ENCODE data around the gene MICAL1.

MICAL1 gene

DNA sequence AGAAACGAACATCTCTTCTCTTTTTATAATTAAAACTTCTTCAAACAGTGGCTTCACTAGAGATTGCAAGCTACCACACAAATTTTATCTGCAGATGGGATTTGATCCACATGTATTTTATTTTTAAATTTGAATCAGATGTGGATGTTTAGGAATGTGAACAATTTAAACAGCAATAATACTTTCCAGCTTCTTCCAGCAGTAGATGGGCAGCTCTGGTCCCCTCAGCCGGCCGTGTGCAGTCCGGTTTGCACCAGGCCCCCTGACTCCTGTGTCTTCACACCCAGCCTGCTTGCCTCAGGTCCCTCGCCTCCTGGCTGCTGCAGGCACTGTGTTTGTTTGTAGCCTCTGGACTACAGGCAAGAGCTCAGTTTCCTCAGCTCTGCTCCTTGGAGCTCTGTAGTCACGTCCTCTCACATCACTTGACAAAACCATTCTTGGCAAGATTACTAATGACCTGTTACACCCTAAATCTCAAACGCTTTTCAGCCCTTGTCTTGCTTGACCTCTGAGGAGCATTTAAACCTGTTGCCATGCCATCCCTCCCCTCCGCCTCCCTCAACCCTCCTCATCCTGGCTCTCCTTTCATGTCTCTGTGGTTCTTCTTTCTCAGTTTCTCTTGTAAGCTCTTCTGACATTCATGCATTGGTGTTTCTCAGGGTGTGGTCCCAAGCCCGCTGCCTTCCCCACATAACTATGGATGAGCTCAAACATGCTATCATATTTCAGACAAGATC is 40.6 kb upstream of the MICAL1 start:
- Histone ChIP-seq H3K27ac (ENCODE audit: extremely low read depth, low read depth, low read length) (no peak overlapping the region), H3K4me1 (ENCODE audit: control insufficient read depth, insufficient read depth, low read length) (peaks cover 7% of the 10 kb centered on the region), H3K36me3 (ENCODE audit: control insufficient read depth in 2 of 2, insufficient read depth in 1 of 2, low read length in 2 of 2) (no peaks in the 10 kb centered on the region), H3K4me3 (ENCODE audit: low read depth, low read length) (no peak overlapping the region), H3K9me3 (ENCODE audit: control insufficient read depth, insufficient read depth, low read depth, low read length) (no peaks in the 10 kb centered on the region)
- ChIA-PET CTCF (interaction anchor here (0.7 to 0.9 kb wide), 2 partner anchors 9 to 705 kb away, joined by 3 to 4 read pairs; no protein-coding TSS in a partner anchor), POLR2A (interaction anchor here (0.5 kb wide), 1 partner anchor 283 kb away, joined by 3 read pairs; no protein-coding TSS in a partner anchor)
- no peak for TF ChIP-seq ZNF785 (tag by site-specific recombination; IDR thresholded peaks at IDR 0.05)
- peak; percentile 58 for TF ChIP-seq SCRT2 (tag by site-specific recombination; IDR thresholded peaks at IDR 0.05)

- ChIA-PET CTCF (no interaction called here), POLR2A (no interaction called here)
- TF ChIP-seq ZNF133 (tag by site-specific recombination; IDR thresholded peaks at IDR 0.05) (no peak), KLF8 (tag by site-specific recombination; IDR thresholded peaks at IDR 0.05) (no peak), ZNF169 (tag by site-specific recombination; IDR thresholded peaks at IDR 0.05) (no peak), KLF9 (tag by site-specific recombination; IDR thresholded peaks at IDR 0.05; ENCODE audit: low read depth) (no peak), ZNF214 (tag by site-specific recombination; IDR thresholded peaks at IDR 0.05; ENCODE audit: borderline replicate concordance) (no peak), HOXD13 (CRISPR knock-in tag; IDR thresholded peaks at IDR 0.05; ENCODE audit: borderline replicate concordance) (no peak), ZNF488 (tag by site-specific recombination; IDR thresholded peaks at IDR 0.05) (no peak), ZSCAN16 (tag by site-specific recombination; IDR thresholded peaks at IDR 0.05) (no peak), ZSCAN30 (tag by site-specific recombination; IDR thresholded peaks at IDR 0.05) (no peak), ZNF362 (tag by site-specific recombination; IDR thresholded peaks at IDR 0.05) (no peak), ZFP69B (tag by site-specific recombination; IDR thresholded peaks at IDR 0.05) (no peak), ZNF747 (tag by site-specific recombination; IDR thresholded peaks at IDR 0.05) (no peak), PRDM1 (tag by site-specific recombination; IDR thresholded peaks at IDR 0.05) (no peak), ZNF776 (tag by site-specific recombination; IDR thresholded peaks at IDR 0.05; ENCODE audit: borderline replicate concordance) (no peak), ZIC2 (tag by site-specific recombination; IDR thresholded peaks at IDR 0.05) (no peak), OVOL3 (tag by site-specific recombination; IDR thresholded peaks at IDR 0.05) (no peak), ZNF621 (tag by site-specific recombination; IDR thresholded peaks at IDR 0.05) (no peak)
- TF ChIP-seq, protein P1, sequence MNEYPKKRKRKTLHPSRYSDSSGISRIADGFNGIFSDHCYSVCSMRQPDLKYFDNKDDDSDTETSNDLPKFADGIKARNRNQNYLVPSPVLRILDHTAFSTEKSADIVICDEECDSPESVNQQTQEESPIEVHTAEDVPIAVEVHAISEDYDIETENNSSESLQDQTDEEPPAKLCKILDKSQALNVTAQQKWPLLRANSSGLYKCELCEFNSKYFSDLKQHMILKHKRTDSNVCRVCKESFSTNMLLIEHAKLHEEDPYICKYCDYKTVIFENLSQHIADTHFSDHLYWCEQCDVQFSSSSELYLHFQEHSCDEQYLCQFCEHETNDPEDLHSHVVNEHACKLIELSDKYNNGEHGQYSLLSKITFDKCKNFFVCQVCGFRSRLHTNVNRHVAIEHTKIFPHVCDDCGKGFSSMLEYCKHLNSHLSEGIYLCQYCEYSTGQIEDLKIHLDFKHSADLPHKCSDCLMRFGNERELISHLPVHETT (tag by site-specific recombination; IDR thresholded peaks at IDR 0.05) = no peak
- TF ChIP-seq, protein P2, sequence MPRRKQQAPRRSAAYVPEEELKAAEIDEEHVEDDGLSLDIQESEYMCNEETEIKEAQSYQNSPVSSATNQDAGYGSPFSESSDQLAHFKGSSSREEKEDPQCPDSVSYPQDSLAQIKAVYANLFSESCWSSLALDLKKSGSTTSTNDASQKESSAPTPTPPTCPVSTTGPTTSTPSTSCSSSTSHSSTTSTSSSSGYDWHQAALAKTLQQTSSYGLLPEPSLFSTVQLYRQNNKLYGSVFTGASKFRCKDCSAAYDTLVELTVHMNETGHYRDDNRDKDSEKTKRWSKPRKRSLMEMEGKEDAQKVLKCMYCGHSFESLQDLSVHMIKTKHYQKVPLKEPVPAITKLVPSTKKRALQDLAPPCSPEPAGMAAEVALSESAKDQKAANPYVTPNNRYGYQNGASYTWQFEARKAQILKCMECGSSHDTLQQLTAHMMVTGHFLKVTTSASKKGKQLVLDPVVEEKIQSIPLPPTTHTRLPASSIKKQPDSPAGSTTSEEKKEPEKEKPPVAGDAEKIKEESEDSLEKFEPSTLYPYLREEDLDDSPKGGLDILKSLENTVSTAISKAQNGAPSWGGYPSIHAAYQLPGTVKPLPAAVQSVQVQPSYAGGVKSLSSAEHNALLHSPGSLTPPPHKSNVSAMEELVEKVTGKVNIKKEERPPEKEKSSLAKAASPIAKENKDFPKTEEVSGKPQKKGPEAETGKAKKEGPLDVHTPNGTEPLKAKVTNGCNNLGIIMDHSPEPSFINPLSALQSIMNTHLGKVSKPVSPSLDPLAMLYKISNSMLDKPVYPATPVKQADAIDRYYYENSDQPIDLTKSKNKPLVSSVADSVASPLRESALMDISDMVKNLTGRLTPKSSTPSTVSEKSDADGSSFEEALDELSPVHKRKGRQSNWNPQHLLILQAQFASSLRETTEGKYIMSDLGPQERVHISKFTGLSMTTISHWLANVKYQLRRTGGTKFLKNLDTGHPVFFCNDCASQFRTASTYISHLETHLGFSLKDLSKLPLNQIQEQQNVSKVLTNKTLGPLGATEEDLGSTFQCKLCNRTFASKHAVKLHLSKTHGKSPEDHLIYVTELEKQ (tag by site-specific recombination; IDR thresholded peaks at IDR 0.05; ENCODE audit: borderline replicate concordance) = no peak
- Histone ChIP-seq H3K4me1 (ENCODE audit: control insufficient read depth, insufficient read depth, low read length) (peaks cover 7% of the 10 kb centered on the region), H3K9me3 (ENCODE audit: control insufficient read depth, insufficient read depth, low read depth, low read length) (no peaks in the 10 kb centered on the region), H3K4me3 (ENCODE audit: low read depth, low read length) (no peak overlapping the region), H3K27ac (ENCODE audit: extremely low read depth, low read depth, low read length) (no peak overlapping the region), H3K36me3 (ENCODE audit: control insufficient read depth in 2 of 2, insufficient read depth in 1 of 2, low read length in 2 of 2) (no peaks in the 10 kb centered on the region)
These were observed 38.3 kb upstream of the MICAL1 start for GRCh38 chr6:109493865-109494264.
